ENCODE measurements around the gene CD151.

DNA sequence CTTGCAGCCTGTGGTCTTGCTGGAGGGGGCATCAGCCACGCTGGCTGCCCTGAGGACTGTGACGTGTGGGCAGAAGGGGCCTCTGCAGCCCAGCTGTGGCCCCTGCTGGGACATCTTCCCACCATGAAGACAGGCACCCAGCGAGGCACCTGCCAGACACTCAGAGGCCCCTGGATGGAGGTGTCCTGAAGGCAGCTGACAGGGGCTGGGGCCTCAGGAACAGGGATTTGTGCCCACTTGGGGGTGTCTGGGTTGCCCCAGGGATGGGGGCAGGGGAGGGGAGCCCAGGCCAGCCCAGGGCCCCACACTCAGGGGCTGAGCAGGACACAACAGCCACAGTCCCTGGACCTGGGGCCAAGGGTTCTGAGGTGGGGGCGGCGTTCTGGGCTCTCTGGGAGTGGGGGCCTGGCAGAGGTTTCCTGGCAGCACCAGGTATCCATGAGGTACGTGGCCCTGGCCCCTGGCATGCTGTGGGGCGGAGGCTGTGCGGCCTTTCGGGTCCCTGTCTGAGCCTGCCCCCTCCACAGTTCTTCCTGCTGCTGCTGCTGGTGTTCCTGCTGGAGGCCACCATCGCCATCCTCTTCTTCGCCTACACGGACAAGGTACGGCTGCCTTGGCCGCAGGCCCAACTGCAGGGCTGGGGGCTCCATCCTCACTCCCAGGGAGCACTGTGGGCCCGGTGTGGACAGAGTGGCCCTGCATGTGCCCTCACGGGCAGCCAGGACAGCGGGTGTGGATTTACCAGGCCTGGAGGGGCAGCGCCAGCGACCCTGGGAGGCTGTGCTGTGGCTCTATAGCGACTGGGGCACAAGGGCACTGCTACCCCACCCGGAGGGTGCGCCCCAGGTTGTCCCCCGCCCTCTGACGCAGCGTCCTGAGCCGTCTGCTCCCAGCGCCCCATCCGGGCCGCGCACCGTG is 31.4 kb downstream of the CD151 start:
- TF ChIP-seq, protein P1, sequence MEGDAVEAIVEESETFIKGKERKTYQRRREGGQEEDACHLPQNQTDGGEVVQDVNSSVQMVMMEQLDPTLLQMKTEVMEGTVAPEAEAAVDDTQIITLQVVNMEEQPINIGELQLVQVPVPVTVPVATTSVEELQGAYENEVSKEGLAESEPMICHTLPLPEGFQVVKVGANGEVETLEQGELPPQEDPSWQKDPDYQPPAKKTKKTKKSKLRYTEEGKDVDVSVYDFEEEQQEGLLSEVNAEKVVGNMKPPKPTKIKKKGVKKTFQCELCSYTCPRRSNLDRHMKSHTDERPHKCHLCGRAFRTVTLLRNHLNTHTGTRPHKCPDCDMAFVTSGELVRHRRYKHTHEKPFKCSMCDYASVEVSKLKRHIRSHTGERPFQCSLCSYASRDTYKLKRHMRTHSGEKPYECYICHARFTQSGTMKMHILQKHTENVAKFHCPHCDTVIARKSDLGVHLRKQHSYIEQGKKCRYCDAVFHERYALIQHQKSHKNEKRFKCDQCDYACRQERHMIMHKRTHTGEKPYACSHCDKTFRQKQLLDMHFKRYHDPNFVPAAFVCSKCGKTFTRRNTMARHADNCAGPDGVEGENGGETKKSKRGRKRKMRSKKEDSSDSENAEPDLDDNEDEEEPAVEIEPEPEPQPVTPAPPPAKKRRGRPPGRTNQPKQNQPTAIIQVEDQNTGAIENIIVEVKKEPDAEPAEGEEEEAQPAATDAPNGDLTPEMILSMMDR (IDR thresholded peaks at IDR 0.05 in 2 of 3, conservative IDR thresholded peaks at IDR 0.05 in 1 of 3; ENCODE audit: borderline replicate concordance in 1 of 3, insufficient read depth in 1 of 3, low read depth in 2 of 3, low read length in 2 of 3) = no peak
- TF ChIP-seq EZH2phosphoT487 (IDR thresholded peaks at IDR 0.05; ENCODE audit: borderline replicate concordance) = no peak
- no peak for TF ChIP-seq POLR2A (IDR thresholded peaks at IDR 0.05; ENCODE audit: borderline replicate concordance, extremely low read depth, insufficient read depth, insufficient read length)
- no peak for TF ChIP-seq SP1 (IDR thresholded peaks at IDR 0.05; ENCODE audit: low read depth)
- peak; percentile 11; the same call in 1 of the 2 replicates for TF ChIP-seq POLR2AphosphoS5 (IDR thresholded peaks at IDR 0.05; ENCODE audit: low read depth, low read length)
- TF ChIP-seq SRF (IDR thresholded peaks at IDR 0.05; ENCODE audit: low read depth) = no peak
- no peak for TF ChIP-seq RAD21 (IDR thresholded peaks at IDR 0.05; ENCODE audit: low read depth)
- no peak for TF ChIP-seq JUND (IDR thresholded peaks at IDR 0.05)
- TF ChIP-seq, protein P2, sequence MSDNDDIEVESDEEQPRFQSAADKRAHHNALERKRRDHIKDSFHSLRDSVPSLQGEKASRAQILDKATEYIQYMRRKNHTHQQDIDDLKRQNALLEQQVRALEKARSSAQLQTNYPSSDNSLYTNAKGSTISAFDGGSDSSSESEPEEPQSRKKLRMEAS (IDR thresholded peaks at IDR 0.05) = no peak
- no peak for TF ChIP-seq EZH2 (IDR thresholded peaks at IDR 0.05)
- no peak for TF ChIP-seq ZNF274 (IDR thresholded peaks at IDR 0.05; ENCODE audit: low read depth, low read length)
- no peak for TF ChIP-seq CBX3 (IDR thresholded peaks at IDR 0.05; ENCODE audit: low read depth)
- no peak for TF ChIP-seq ELF1 (IDR thresholded peaks at IDR 0.05; ENCODE audit: borderline replicate concordance, low read depth)
- TF ChIP-seq ATF3 (IDR thresholded peaks at IDR 0.05) = no peak
